ENCODE results near the gene CASP14. TPM values are rescaled to one million over a fixed set of nuclear protein-coding genes. Genes with fewer than 3 reads are reported as not detected.
"Not testable (repeated sequence)": the region's sequence is repeated elsewhere in the genome, so short reads cannot be mapped to it uniquely, and the experiment has no call there.

The CASP14 gene
- total RNA-seq, 4 donors from 2014 or later: not detected

DNA sequence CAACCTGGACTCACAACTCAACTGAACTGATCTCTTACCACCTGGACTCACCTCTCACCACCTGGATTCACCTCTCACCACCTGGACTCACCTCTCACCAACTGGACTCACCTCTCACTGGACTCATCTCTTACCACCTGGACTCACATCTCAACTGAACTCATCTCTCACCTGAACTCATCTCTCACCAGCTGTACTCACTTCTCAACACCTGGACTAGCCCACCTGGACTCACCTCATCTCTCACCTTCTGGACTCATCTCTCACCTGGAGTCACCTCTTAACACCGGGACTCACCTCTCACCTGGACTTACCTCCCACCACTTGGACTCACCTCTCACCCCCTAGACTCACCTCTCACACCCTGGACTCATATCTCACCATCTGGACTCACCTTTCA lies 7.3 kb upstream of the CASP14 start:
- DNase-seq (ENCODE audit: low spot score) (no peak), ATAC-seq (ENCODE audit: low FRiP score) (no peak)
- TF ChIP-seq, protein P1, sequence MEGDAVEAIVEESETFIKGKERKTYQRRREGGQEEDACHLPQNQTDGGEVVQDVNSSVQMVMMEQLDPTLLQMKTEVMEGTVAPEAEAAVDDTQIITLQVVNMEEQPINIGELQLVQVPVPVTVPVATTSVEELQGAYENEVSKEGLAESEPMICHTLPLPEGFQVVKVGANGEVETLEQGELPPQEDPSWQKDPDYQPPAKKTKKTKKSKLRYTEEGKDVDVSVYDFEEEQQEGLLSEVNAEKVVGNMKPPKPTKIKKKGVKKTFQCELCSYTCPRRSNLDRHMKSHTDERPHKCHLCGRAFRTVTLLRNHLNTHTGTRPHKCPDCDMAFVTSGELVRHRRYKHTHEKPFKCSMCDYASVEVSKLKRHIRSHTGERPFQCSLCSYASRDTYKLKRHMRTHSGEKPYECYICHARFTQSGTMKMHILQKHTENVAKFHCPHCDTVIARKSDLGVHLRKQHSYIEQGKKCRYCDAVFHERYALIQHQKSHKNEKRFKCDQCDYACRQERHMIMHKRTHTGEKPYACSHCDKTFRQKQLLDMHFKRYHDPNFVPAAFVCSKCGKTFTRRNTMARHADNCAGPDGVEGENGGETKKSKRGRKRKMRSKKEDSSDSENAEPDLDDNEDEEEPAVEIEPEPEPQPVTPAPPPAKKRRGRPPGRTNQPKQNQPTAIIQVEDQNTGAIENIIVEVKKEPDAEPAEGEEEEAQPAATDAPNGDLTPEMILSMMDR (IDR thresholded peaks at IDR 0.05): no peak

DNA sequence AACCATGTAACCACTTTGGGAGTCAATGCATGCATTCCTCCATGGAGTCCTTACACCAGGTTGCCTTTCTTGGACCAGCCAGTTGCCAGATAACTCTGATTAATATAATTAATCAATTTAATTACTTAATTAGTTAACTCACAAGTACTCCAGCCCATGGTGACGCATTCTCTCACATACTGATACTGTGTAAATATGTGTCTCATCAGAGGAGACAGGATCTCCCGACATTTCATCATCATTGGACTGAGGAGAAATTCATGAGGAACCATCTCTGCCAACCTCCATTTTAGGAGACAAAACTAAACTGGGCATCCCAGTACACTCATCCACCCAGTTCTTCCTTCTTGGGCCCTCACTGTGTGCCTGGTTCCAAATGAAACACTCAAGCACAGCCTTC lies 6.5 kb upstream of the CASP14 start:
- TF ChIP-seq, protein P1 (IDR thresholded peaks at IDR 0.05): no peak
- DNase-seq (ENCODE audit: low spot score): no peak
- ATAC-seq (ENCODE audit: low FRiP score): no peak

DNA sequence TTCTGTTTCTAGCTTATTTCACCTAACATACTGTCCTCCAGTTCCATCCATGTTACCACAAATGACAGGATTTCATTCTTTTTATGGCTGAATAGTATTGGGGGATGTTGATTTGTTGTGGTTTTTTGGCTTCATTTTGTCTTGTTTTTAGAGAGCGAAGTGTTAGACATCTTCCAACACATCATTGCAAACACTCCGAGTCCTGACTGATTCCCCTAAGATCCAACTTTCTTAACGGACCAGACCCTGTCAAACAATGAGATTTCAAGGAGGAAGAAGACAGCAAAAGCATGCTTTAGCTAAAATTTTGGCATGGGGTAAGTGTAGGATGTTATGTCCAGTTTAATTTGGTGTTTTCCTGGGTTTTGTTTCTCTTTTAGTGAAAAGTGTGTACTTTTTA lies 3.8 kb upstream of the CASP14 start:
- ATAC-seq (ENCODE audit: low FRiP score) (no peak), DNase-seq (ENCODE audit: low spot score) (no peak)
- TF ChIP-seq, protein P1 (IDR thresholded peaks at IDR 0.05): no peak

DNA sequence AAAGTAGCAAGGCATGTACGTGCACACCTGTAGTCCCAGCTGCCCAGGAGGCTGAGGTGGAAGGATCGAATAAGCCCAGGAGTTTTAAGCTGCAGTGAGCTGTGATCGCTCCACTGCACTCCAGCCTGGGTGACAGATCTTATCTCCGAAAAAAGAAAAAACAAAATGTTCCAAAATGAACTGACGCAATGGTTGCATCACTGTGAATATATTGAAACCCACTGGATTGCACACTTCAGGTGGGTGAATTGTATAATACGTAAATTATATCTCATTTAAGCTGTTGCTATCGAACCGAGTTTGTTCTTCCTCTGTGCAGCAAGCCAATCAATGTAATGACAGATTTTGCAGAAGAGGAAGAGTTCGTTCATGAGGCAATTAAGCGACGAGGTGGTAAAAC lies 1.6 kb upstream of the CASP14 start:
- no peak for ATAC-seq (ENCODE audit: low FRiP score)
- no peak for DNase-seq (ENCODE audit: low spot score)
- TF ChIP-seq, protein P1 (IDR thresholded peaks at IDR 0.05): no peak

DNA sequence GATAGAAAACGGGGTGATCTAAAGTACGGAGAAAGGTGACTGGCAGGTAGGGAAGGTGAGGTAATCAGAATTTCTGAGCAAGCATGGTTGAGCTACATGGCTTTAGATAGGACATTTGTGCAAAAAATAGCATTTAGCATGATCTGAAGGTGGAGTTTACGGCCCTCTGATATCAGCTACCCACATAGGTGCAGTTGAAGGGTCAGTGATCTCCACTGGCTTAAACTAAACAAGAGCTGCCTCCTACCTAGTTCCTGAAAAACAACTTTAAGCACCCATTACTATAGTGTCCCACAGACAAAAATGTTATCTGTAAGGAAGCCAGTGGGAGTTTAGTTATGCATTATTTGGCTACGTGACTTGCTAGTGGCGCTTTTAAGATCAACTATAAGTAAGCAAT lies 1.2 kb upstream of the CASP14 start:
- ATAC-seq (ENCODE audit: low FRiP score) (no peak), DNase-seq (ENCODE audit: low spot score) (no peak)
- TF ChIP-seq, protein P1 (IDR thresholded peaks at IDR 0.05): no peak

DNA sequence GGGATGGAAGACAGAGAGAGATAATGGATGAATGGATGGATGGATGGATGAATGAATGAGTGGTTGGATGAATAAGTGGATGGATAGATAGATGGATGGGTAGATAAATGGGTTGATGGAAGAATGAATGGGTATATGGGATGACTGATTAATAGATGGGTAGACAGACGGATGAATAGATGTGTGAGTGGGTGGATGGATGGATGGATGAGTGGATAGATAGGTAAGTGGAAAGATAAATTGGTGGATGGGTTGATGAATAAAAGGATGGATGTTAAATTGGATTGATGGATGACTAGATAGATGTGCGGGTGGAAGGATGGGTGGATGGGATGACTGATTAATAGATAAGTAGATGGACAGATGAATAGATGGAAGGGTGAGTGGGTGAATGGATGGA lies 1.4 kb downstream of the CASP14 start:
- no peak for DNase-seq (ENCODE audit: low spot score)
- TF ChIP-seq, protein P1 (IDR thresholded peaks at IDR 0.05): no peak
- no peak for ATAC-seq (ENCODE audit: low FRiP score)

DNA sequence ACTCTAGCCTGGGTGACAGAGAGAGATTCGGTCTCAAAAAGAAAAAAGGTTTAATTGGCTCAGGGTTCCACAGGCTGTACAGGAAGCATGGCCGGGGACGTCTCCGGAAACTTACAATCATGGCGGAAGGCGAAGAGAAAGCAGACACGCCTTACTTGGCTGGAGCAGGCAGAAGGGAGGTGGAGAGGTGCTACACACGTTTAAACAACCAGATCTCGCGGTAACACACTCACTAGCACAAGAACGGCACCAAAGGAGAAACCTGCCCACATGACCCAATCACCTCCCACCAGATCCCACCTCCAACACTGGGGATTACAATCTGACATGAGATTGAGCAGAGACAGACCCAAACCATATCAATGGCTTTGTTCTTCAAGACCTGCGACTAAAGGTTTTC lies 12.8 kb downstream of the CASP14 start:
- ATAC-seq (ENCODE audit: low FRiP score): no peak
- DNase-seq (ENCODE audit: low spot score): no peak
- TF ChIP-seq, protein P1 (IDR thresholded peaks at IDR 0.05): no peak

DNA sequence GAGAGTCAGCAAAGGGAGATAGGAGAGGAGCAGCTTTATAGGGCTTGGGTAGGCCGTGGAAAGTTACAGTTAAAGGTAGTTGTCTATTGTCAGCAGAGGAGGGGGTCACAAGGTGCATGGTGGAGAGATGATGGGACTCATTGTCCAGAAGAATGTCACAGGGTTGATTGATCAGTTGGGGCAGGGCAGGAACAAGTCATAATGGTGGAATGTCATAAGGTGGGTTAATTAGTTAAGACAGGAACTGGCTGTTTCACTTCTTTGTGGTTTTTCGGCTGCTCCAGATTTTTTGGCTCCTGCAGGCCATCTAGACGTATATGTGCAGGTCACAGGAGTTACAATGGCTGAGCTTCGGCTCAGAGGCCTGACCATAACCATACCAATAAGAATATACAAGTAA lies 21.1 kb downstream of the CASP14 start:
- not testable (repeated sequence) for DNase-seq (ENCODE audit: low spot score); ATAC-seq (ENCODE audit: low FRiP score)
